Renal cortical epithelial cell (primary cell): Measurements from ENCODE around the gene GALNT9. TPM values are rescaled to one million over a fixed set of nuclear protein-coding genes. Genes with fewer than 3 reads are reported as not detected.

Experiments
- DNase-seq: peaks from one replicate; pipeline ENCODE4 v3.0.0-alpha.2; 2011; ENCODE audit warnings: low read depth
- total RNA-seq: library from RNA; depleted of rRNA; stranded (reverse); fragments of >200 nt; gene quantifications from 2 replicates; pipeline ENCODE4 v1.2.3, GENCODE V29; 2014

Gene GALNT9
- total RNA-seq, 1 donor from 2014 or later = 4.2 TPM

- no peak for DNase-seq
Measured at GRCh38 chr12:132282031-132282949, 47.1 kb downstream of the GALNT9 start.

- DNase-seq = no peak
Measured at GRCh38 chr12:132281038-132281437, 48.4 kb downstream of the GALNT9 start.

GRCh38 chr12:132280406-132280805 lies 49.0 kb downstream of the GALNT9 start:
- no peak for DNase-seq

- no peak for DNase-seq
Measured at GRCh38 chr12:132279930-132280329, 49.5 kb downstream of the GALNT9 start.

GRCh38 chr12:132279184-132279889 lies 50.1 kb downstream of the GALNT9 start:
- no peak for DNase-seq

- DNase-seq = no peak
Measured at GRCh38 chr12:132278401-132279183, 50.8 kb downstream of the GALNT9 start.

GRCh38 chr12:132277949-132278348 lies 51.4 kb downstream of the GALNT9 start:
- no peak for DNase-seq

- DNase-seq = no peak
Measured at GRCh38 chr12:132277374-132277941, 51.9 kb downstream of the GALNT9 start.

- DNase-seq = no peak
Measured at GRCh38 chr12:132276827-132277373, 52.5 kb downstream of the GALNT9 start.

GRCh38 chr12:132276066-132276826 lies 53.1 kb downstream of the GALNT9 start:
- DNase-seq = no peak

GRCh38 chr12:132275631-132276030 lies 53.8 kb downstream of the GALNT9 start:
- DNase-seq = no peak

GRCh38 chr12:132275110-132275531 lies 54.3 kb downstream of the GALNT9 start:
- DNase-seq = no peak

- no peak for DNase-seq
Measured at GRCh38 chr12:132273992-132274334, 55.4 kb downstream of the GALNT9 start.

- DNase-seq = no peak
Measured at GRCh38 chr12:132272711-132273110, 56.7 kb downstream of the GALNT9 start.

- DNase-seq = no peak
Measured at GRCh38 chr12:132271755-132272092, 57.7 kb downstream of the GALNT9 start.

GRCh38 chr12:132270969-132271754 lies 58.2 kb downstream of the GALNT9 start:
- no peak for DNase-seq

- no peak for DNase-seq
Measured at GRCh38 chr12:132270516-132270915, 58.9 kb downstream of the GALNT9 start.

- DNase-seq = no peak
Measured at GRCh38 chr12:132269271-132269968, 60.0 kb downstream of the GALNT9 start.

- no peak for DNase-seq
Measured at GRCh38 chr12:132268674-132269073, 60.7 kb downstream of the GALNT9 start.

- no peak for DNase-seq
Measured at GRCh38 chr12:132267873-132268272, 61.5 kb downstream of the GALNT9 start.
